ENCODE data around the gene ADNP2.

DNA sequence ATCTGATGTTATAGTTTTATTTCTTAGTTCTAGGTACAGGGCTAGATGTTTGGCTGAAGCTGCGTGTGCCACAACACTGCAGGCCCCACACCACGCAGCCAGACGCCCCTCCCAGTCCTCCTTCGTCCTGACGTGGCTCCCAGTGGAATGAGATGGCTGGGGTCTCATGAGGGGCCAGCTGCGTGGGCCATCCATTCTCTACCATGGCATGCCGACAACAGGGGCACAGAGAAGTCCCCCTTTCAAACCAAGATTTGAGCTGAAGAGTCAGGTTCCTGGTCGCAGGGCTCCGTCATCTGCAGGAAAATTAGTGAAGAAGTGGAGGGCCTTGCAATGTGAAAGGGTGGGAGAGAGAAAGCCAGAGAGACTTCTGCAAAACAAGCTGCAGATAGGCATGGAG lies 73.8 kb downstream of the ADNP2 start:
- TF ChIP-seq, protein P1, sequence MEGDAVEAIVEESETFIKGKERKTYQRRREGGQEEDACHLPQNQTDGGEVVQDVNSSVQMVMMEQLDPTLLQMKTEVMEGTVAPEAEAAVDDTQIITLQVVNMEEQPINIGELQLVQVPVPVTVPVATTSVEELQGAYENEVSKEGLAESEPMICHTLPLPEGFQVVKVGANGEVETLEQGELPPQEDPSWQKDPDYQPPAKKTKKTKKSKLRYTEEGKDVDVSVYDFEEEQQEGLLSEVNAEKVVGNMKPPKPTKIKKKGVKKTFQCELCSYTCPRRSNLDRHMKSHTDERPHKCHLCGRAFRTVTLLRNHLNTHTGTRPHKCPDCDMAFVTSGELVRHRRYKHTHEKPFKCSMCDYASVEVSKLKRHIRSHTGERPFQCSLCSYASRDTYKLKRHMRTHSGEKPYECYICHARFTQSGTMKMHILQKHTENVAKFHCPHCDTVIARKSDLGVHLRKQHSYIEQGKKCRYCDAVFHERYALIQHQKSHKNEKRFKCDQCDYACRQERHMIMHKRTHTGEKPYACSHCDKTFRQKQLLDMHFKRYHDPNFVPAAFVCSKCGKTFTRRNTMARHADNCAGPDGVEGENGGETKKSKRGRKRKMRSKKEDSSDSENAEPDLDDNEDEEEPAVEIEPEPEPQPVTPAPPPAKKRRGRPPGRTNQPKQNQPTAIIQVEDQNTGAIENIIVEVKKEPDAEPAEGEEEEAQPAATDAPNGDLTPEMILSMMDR (conservative IDR thresholded peaks at IDR 0.05; ENCODE audit: low read depth, low read length), result no peak
- no peak for TF ChIP-seq POLR2A (IDR thresholded peaks at IDR 0.05; ENCODE audit: low read depth, low read length)
- no peak for TF ChIP-seq MAZ (IDR thresholded peaks at IDR 0.05; ENCODE audit: borderline replicate concordance, low read depth, low read length)
- no peak for TF ChIP-seq RAD21 (IDR thresholded peaks at IDR 0.05; ENCODE audit: low read length)
- no peak for TF ChIP-seq CHD1 (IDR thresholded peaks at IDR 0.05; ENCODE audit: low read depth, low read length)
- no peak for TF ChIP-seq RFX5 (IDR thresholded peaks at IDR 0.05; ENCODE audit: low read depth, low read length)
- TF ChIP-seq, protein P2, sequence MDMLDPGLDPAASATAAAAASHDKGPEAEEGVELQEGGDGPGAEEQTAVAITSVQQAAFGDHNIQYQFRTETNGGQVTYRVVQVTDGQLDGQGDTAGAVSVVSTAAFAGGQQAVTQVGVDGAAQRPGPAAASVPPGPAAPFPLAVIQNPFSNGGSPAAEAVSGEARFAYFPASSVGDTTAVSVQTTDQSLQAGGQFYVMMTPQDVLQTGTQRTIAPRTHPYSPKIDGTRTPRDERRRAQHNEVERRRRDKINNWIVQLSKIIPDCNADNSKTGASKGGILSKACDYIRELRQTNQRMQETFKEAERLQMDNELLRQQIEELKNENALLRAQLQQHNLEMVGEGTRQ (IDR thresholded peaks at IDR 0.05; ENCODE audit: low read depth, low read length), result no peak
- no peak for TF ChIP-seq BHLHE40 (IDR thresholded peaks at IDR 0.05; ENCODE audit: low read depth, low read length)
- TF ChIP-seq SMC3 (IDR thresholded peaks at IDR 0.05; ENCODE audit: low read depth, low read length), result no peak
- TF ChIP-seq FOS (IDR thresholded peaks at IDR 0.05; ENCODE audit: low read depth, low read length), result no peak
- TF ChIP-seq, protein P3, sequence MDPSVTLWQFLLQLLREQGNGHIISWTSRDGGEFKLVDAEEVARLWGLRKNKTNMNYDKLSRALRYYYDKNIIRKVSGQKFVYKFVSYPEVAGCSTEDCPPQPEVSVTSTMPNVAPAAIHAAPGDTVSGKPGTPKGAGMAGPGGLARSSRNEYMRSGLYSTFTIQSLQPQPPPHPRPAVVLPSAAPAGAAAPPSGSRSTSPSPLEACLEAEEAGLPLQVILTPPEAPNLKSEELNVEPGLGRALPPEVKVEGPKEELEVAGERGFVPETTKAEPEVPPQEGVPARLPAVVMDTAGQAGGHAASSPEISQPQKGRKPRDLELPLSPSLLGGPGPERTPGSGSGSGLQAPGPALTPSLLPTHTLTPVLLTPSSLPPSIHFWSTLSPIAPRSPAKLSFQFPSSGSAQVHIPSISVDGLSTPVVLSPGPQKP (IDR thresholded peaks at IDR 0.05; ENCODE audit: borderline replicate concordance, low read depth, low read length), result no peak
- TF ChIP-seq CEBPB (IDR thresholded peaks at IDR 0.05; ENCODE audit: low read depth, low read length), result no peak
- no peak for TF ChIP-seq NFE2L2 (IDR thresholded peaks at IDR 0.05; ENCODE audit: low read depth, low read length)

Data from IMR-90 (cell line).